H4 (cell line): ENCODE results near the gene CCDC54. TPM values are rescaled to one million over a fixed set of nuclear protein-coding genes. Genes with fewer than 3 reads are reported as not detected.

Experiments used
- DNase-seq: peaks from one replicate; pipeline ENCODE4 v3.0.0-alpha.2; 2015; ENCODE audit warnings: low spot score
- total RNA-seq: library from RNA; depleted of rRNA; stranded (reverse); fragments of >200 nt; shearing (Covaris generic); gene quantifications from 2 replicates; pipeline ENCODE4 v1.2.3, GENCODE V29; 2014

The CCDC54 gene
- total RNA-seq, 1 experiment from 2014 or later = not detected

GRCh38 chr3:107392549-107393165, 15.4 kb downstream of the CCDC54 start:
- DNase-seq = peak; percentile 44

GRCh38 chr3:107394502-107394901, 17.3 kb downstream of the CCDC54 start:
- no peak for DNase-seq

DNA sequence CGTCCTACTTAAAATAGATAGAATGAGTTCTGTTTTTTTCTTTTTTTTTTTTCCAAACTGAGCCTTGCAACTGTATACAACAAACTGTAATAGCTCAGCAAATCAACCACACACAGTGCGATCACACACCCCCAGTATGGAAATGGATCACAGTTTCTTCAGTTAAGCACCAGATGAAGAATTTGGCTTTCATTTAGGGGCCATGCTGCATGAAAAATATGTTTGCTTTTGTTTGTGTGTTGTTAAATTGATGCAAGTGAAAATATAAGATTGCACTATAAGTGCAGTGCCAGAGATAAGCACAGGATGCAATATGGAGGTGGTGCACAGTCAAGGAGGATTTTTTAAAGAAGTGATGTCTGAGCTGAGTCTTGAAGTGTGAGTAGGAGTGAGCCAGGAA, 17.8 kb downstream of the CCDC54 start:
- DNase-seq = no peak

DNA sequence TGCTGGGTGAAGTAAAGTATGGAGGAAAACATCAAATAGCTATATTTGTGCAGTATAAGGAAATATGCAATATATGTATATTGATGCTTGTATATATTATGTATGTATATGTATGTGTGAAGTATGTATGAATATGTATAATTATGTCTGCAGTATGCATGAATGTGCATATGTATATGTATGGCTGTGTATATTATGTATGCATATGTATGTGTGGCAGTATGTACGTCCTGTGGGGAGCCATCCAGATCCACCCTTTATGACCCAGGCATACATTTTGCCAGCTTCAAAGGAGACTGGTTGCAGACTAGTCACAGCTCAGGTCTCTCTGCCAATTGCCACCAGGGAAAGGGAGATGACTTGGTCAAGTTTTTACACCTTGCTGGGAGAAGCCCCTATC, 24.1 kb downstream of the CCDC54 start:
- DNase-seq = no peak

DNA sequence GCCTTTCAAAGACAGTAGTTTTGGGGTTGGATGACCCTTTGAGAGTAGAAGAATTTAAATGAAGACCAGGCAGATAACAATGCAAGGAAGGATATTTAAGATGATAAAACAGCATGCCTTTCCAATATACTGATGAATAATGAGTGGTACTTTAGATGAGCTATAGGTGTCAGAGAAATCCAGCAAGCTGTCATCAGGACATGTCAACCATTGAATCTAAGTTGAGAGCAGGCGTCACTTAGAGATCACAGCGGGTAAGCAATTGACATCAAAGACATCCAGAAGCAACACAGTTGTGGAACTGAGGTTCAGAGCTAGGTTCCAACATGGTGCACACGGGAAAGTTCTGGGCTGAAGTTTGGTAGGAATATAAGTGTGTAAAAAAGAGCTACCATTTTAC, 25.0 kb downstream of the CCDC54 start:
- DNase-seq = no peak

DNA sequence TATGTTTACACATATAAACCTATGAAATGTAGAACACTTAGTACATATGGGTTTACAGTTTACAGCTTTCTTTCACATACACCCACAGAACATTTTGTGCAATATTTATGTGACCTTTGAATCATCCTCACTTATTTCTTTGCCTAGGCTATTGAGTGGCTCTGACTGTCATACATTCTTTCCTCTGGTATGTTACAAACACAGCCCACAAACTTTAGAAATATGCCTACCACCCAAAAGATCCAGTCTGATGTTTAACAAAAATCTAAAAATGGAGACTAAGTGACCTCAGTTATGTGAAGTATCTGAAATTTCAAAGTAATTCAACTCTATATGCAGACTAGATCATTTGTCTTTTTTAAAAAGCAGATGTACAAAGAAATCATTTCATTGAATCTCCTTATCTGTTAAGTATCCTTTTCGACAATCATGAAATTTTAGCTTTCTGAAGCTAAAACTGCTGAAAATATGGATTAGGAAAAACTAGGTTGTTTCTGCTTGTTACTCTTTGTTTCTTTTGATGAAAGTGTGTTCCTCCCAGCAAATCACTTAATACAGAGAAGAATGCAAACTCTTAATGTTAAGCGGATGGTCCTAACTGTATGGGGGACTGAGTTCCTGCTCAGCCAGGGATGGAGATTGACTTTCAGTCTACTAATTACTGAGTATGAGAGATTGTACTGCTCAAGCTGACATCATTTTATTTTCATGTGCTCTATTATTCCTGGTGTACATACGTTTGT, 27.7 kb downstream of the CCDC54 start:
- DNase-seq = no peak

GRCh38 chr3:107407355-107407754, 30.1 kb downstream of the CCDC54 start:
- DNase-seq = no peak

- DNase-seq = no peak
Measured at GRCh38 chr3:107408513-107408912, 31.3 kb downstream of the CCDC54 start.

DNA sequence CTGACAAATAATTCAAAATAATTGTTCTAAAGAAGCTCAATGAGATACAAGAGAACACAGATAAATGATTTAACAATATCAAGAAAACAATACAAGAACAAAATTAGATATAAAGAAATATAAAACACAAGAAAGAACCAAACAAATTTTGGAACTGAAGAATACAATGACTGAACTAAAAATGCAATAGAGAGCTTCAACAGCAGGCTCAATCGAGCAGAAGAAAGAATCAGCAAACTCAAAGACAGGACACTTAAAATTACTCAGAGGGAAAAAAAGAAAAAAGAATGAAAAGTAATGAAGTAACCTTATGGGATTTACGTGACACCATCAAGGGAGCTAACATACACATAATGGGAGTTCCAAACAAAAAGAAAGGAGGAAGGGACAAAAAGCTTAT, 32.1 kb downstream of the CCDC54 start:
- no peak for DNase-seq

DNA sequence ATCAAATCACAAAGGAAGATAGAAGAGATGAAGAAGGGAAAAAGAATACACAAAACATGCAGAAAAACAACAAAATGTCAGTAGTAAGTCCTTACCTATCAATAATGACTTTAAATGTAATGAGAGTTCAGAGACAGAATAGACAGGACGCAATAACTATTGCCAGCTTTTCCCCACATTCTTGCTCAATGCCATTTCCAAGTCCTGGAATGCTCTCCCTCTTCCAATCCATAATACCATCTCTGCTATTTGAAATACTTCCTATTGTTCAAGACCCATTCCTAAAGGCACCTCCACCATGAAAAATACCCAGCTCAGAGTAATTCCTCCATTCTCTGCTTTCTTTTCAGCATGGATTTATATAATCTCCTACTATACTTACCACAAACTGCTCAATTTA, 33.4 kb downstream of the CCDC54 start:
- no peak for DNase-seq

GRCh38 chr3:107411056-107411455, 33.8 kb downstream of the CCDC54 start:
- no peak for DNase-seq

DNA sequence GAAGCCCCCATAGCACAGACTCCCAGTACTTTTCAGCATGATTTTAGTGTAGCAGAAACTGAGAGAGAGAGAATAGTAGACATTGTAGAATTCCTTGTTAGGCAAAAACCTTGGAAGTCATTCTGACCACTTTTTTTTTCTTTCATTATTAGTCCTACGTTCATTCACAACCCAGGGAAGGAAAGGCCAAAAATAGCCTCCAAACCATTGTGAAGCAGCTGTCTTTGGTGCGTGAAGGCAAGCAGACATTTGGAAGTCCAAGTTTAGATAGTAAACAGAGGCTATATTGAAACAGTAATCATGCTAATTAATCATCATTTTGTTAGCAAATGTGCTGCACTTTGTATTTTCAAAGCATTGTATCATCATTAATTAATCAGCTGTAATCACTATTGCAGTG, 34.5 kb downstream of the CCDC54 start:
- DNase-seq = no peak

DNA sequence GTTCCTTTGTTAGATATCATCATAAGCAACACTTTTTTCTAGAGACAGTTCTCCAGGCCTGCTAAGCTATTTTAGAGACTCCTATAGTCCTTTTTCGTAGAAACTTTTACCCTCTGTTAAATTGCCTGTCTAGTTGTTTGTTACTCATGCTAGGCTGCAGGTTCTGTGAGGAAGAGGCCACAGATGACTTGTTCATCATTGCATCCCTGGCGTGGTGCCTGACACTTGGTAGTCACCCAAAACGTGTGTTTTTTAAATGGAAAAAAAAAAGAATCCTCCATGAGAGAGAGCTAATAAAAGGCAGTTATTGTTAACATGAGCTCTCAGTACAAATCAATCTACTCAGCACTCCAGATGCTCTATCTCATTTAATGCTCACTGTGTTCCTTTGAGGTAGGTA, 35.1 kb downstream of the CCDC54 start:
- no peak for DNase-seq

DNA sequence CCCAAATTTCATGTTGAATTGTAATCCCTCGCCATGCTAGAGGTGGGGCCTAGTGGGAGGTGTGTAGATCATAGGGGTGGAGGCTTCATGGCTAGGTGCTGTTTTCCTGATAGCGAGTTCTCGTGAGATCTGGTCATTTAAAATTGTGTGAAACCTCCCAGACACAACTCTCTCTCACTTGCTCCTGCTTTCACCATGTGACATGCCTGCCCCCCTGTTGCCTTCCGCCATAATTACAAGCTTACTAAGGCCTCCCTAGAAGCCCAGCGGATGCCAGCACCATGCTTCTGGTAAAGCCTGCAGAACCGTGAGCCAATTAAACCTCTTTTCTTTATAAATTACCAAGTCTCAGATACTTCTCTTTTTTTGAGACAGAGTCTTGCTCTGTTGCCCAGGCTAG, 36.0 kb downstream of the CCDC54 start:
- DNase-seq = no peak

- DNase-seq = no peak
Measured at GRCh38 chr3:107414325-107414964, 37.2 kb downstream of the CCDC54 start.

DNA sequence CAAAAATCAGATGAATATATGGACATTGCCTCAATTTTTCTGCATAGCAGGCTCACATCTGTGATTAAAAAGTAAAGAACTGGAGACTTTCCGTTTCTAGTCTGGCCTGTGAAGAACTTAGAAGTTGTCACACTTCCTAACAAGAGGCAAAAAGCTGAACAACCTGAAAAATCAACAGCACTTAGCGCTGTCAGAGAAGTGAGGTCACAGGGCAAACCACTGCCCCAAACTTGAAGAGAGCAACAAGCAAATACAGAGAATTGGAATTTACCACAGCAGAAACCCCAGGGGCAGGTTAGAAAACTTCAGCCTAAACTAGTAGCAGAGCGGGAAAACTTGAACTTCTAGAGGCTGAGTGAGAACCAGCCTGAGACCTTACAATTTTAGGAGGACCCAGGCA, 38.9 kb downstream of the CCDC54 start:
- DNase-seq = no peak

GRCh38 chr3:107416886-107417285, 39.6 kb downstream of the CCDC54 start:
- DNase-seq = no peak

- peak; percentile 67 for DNase-seq
Measured at GRCh38 chr3:107421170-107421792, 44.0 kb downstream of the CCDC54 start.

DNA sequence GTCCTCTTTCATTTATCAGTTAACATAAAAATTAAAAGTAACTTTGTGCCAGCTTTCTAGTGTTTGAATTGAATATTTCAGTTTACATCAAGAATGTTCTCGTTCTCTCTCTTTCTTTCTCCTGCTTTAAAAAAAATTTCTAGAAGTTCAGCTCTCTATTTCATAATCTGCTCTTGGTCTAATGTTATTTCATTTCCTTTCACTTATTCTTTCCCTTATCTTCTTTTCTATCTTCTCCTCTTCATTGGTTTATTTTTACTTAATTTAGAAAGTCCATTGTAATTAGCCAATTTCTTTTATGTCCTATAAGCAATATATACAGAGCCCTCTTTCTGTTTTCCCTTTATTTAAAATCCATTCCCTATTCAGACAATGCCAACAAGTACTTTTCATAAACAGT, 44.6 kb downstream of the CCDC54 start:
- no peak for DNase-seq

- DNase-seq = no peak
Measured at GRCh38 chr3:107425033-107425432, 47.8 kb downstream of the CCDC54 start.

DNA sequence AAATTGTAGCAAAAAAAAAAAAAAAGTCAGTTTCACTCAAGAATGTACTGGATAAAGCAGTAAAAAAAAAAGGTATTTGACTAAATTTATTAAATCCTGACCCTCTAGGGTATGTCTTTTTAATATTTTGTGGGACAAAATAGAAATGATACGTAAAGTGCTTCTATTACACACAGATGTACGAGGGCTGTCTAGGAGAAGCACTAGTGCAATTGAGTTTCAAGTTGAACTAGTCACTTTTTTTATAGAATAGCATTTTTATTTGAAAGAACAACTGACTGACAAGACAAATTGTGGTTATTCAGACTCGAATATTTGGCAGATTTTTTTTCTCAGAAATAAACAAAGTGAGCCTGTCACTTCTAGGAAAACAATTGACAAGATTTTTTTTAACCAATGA, 49.0 kb downstream of the CCDC54 start:
- no peak for DNase-seq
